Measurements from ENCODE around the gene LSM2. TPM values are rescaled to one million over a fixed set of nuclear protein-coding genes. Genes with fewer than 3 reads are reported as not detected.

Gene LSM2
- total and polyA plus RNA-seq, 9 of the 15 experiments (the other 6 are each of a cell fraction or from before 2014, with no cell fraction given) = 154 to 407 (median 223) TPM

- TF ChIP-seq ZMIZ1 (IDR thresholded peaks at IDR 0.05; ENCODE audit: low read depth in 2 of 2, low read length in 2 of 2) (peak in 1 of 2 experiments; percentile 95; a peak in 2 of 4 replicates), BRCA1 (IDR thresholded peaks at IDR 0.05) (no peak), BRCA1 (CRISPR knock-in tag; IDR thresholded peaks at IDR 0.05) (no peak), CHD4 (IDR thresholded peaks at IDR 0.05; ENCODE audit: insufficient read depth, insufficient replicate concordance, low read depth, low read length, poor library complexity, severe bottlenecking) (no peak), RBM14 (IDR thresholded peaks at IDR 0.05; ENCODE audit: borderline replicate concordance, insufficient read depth, low read depth, low read length) (peak; percentile 83; the same call in 1 of the 2 replicates), ZBTB11 (CRISPR knock-in tag; IDR thresholded peaks at IDR 0.05) (peak in 1 of 3 experiments; percentile 53; a peak in 1 of 6 replicates), KLF10 (CRISPR knock-in tag; IDR thresholded peaks at IDR 0.05) (no peak), GTF2A2 (tag; IDR thresholded peaks at IDR 0.05) (peak; percentile 99), ZC3H8 (IDR thresholded peaks at IDR 0.05) (peak; percentile 74; the same call in 1 of the 2 replicates), MTA1 (IDR thresholded peaks at IDR 0.05; ENCODE audit: borderline replicate concordance) (peak; percentile 26; the same call in 1 of the 2 replicates), AFF4 (CRISPR knock-in tag; IDR thresholded peaks at IDR 0.05) (peak; percentile 98), DIDO1 (tag; IDR thresholded peaks at IDR 0.05; ENCODE audit: low read depth) (no peak), E2F6 (IDR thresholded peaks at IDR 0.05; ENCODE audit: borderline replicate concordance in 1 of 2, extremely low read depth in 1 of 2, insufficient read depth in 1 of 2, insufficient read length in 1 of 2, low read depth in 1 of 2, low read length in 1 of 2, poor library complexity in 1 of 2, severe bottlenecking in 1 of 2) (peak; percentile 21 to 80)
These were observed 20.7 kb upstream of the LSM2 start, which contains the start of gene HSPA1B (continued) for GRCh38 chr6:31827286-31828079.
